ENCODE data around the gene USP21.

Gene USP21

GRCh38 chr1:161193561-161194235 lies 34.4 kb downstream of the USP21 start:
- no peak for DNase-seq (ENCODE audit: low read depth in 2 of 2)

- no peak for DNase-seq (ENCODE audit: low read depth in 2 of 2)
Measured at GRCh38 chr1:161195171-161195570, 35.9 kb downstream of the USP21 start.

- no peak for DNase-seq (ENCODE audit: low read depth in 2 of 2)
Measured at GRCh38 chr1:161196111-161196510, 36.8 kb downstream of the USP21 start.

- no peak for DNase-seq (ENCODE audit: low read depth in 2 of 2)
Measured at GRCh38 chr1:161196521-161197451, 37.5 kb downstream of the USP21 start.

- no peak for DNase-seq (ENCODE audit: low read depth in 2 of 2)
Measured at GRCh38 chr1:161197560-161198193, 38.4 kb downstream of the USP21 start.

GRCh38 chr1:161198194-161198896 lies 39.0 kb downstream of the USP21 start:
- DNase-seq (ENCODE audit: low read depth in 2 of 2): no peak

- DNase-seq (ENCODE audit: low read depth in 2 of 2): no peak
Measured at GRCh38 chr1:161198897-161199431, 39.7 kb downstream of the USP21 start, which contains the start of gene ADAMTS4. TSS of gene ADAMTS4 (minus strand) at chr1:161199054. CDS start at chr1:161198627, 427 bp downstream.

- DNase-seq (ENCODE audit: low read depth in 2 of 2): no peak
Measured at GRCh38 chr1:161199506-161200139, 40.3 kb downstream of the USP21 start.

- no peak for DNase-seq (ENCODE audit: low read depth in 2 of 2)
Measured at GRCh38 chr1:161200421-161200991, 41.2 kb downstream of the USP21 start.

- DNase-seq (ENCODE audit: low read depth in 2 of 2): no peak
Measured at GRCh38 chr1:161200992-161201835, 41.9 kb downstream of the USP21 start.

- DNase-seq (ENCODE audit: low read depth in 2 of 2): peak; percentile 90 to 96
Measured at GRCh38 chr1:161201836-161202712, 42.8 kb downstream of the USP21 start, which contains the start of gene NDUFS2. TSS of gene NDUFS2 (plus strand) at chr1:161202367. CDS start at chr1:161202386, 19 bp downstream.

GRCh38 chr1:161206411-161207140 lies 47.3 kb downstream of the USP21 start:
- DNase-seq (ENCODE audit: low read depth in 2 of 2): no peak

- no peak for DNase-seq (ENCODE audit: low read depth in 2 of 2)
Measured at GRCh38 chr1:161207173-161207572, 47.9 kb downstream of the USP21 start.

- DNase-seq (ENCODE audit: low read depth in 2 of 2): peak; percentile 45 to 48
Measured at GRCh38 chr1:161209790-161210409, 50.6 kb downstream of the USP21 start.

GRCh38 chr1:161214369-161214768 lies 55.1 kb downstream of the USP21 start:
- DNase-seq (ENCODE audit: low read depth in 2 of 2): no peak

GRCh38 chr1:161215076-161215475 lies 55.8 kb downstream of the USP21 start, which contains the start of gene FCER1G:
TSS of gene FCER1G (plus strand) at chr1:161215295. CDS start at chr1:161215322, 27 bp downstream.
- no peak for DNase-seq (ENCODE audit: low read depth in 2 of 2)

Measured in activated CD8-positive, alpha-beta memory T cell treated with anti-CD3 and anti-CD28 coated beads for 4 hours (primary cell).